ENCODE results near the gene LHX6. TPM values are rescaled to one million over a fixed set of nuclear protein-coding genes. Genes with fewer than 3 reads are reported as not detected.

Gene LHX6
- total RNA-seq, 1 donor from 2014 or later = 0.07 TPM

GRCh38 chr9:122202111-122202510 is 26.6 kb downstream of the LHX6 start:
- Mint-ChIP-seq H3K4me1 (peaks cover 11% of the 10 kb centered on the region), H3K27me3 (ENCODE audit: low read depth) (peaks cover 41% of the 10 kb centered on the region), H3K27ac (ENCODE audit: unreplicated experiment) (no peak overlapping the region), H3K36me3 (ENCODE audit: low read depth) (no peaks in the 10 kb centered on the region), H3K4me3 (no peak overlapping the region), H3K9me3 (no peaks in the 10 kb centered on the region)
- no peak for DNase-seq (ENCODE audit: low read depth, low spot score)
- no peak for TF ChIP-seq CTCF (conservative IDR thresholded peaks at IDR 0.05)

- DNase-seq (ENCODE audit: low read depth, low spot score) = no peak
- H3K27me3 Mint-ChIP-seq (ENCODE audit: low read depth) = peaks cover 41% of the 10 kb centered on the region
- no peak overlapping the region for H3K27ac Mint-ChIP-seq (ENCODE audit: unreplicated experiment)
- H3K9me3 Mint-ChIP-seq = no peaks in the 10 kb centered on the region
- H3K4me1 Mint-ChIP-seq = peaks cover 7% of the 10 kb centered on the region
- H3K36me3 Mint-ChIP-seq (ENCODE audit: low read depth) = no peaks in the 10 kb centered on the region
- H3K4me3 Mint-ChIP-seq = no peak overlapping the region
- TF ChIP-seq CTCF (conservative IDR thresholded peaks at IDR 0.05) = no peak
These were observed 27.1 kb downstream of the LHX6 start for GRCh38 chr9:122201641-122202040.

- peaks cover 40% of the 10 kb centered on the region for H3K27me3 Mint-ChIP-seq (ENCODE audit: low read depth)
- DNase-seq (ENCODE audit: low read depth, low spot score) = no peak
- H3K9me3 Mint-ChIP-seq = no peaks in the 10 kb centered on the region
- H3K36me3 Mint-ChIP-seq (ENCODE audit: low read depth) = no peaks in the 10 kb centered on the region
- peaks cover 7% of the 10 kb centered on the region for H3K4me1 Mint-ChIP-seq
- H3K27ac Mint-ChIP-seq (ENCODE audit: unreplicated experiment) = no peak overlapping the region
- no peak for TF ChIP-seq CTCF (conservative IDR thresholded peaks at IDR 0.05)
- no peak overlapping the region for H3K4me3 Mint-ChIP-seq
These were observed 27.7 kb downstream of the LHX6 start for GRCh38 chr9:122200960-122201595.

GRCh38 chr9:122197882-122198281 is 30.9 kb downstream of the LHX6 start:
- Mint-ChIP-seq H3K27me3 (ENCODE audit: low read depth) (peaks cover 39% of the 10 kb centered on the region), H3K36me3 (ENCODE audit: low read depth) (no peaks in the 10 kb centered on the region)

GRCh38 chr9:122197426-122197825 is 31.3 kb downstream of the LHX6 start:
- Mint-ChIP-seq H3K36me3 (ENCODE audit: low read depth) (no peaks in the 10 kb centered on the region), H3K9me3 (no peaks in the 10 kb centered on the region), H3K4me1 (no peaks in the 10 kb centered on the region), H3K27ac (ENCODE audit: unreplicated experiment) (no peak overlapping the region), H3K4me3 (no peak overlapping the region), H3K27me3 (ENCODE audit: low read depth) (peaks cover 39% of the 10 kb centered on the region)
- no peak for TF ChIP-seq CTCF (conservative IDR thresholded peaks at IDR 0.05)
- no peak for DNase-seq (ENCODE audit: low read depth, low spot score)

More at GRCh38 chr9:122197882-122198281, 30.9 kb downstream of the LHX6 start:
- no peak for TF ChIP-seq CTCF (conservative IDR thresholded peaks at IDR 0.05)
- Mint-ChIP-seq H3K4me3 (no peak overlapping the region), H3K4me1 (no peaks in the 10 kb centered on the region), H3K27ac (ENCODE audit: unreplicated experiment) (no peak overlapping the region), H3K9me3 (no peaks in the 10 kb centered on the region)
- no peak for DNase-seq (ENCODE audit: low read depth, low spot score)

Data from neural crest cell (in vitro differentiated cells).